Right ventricle myocardium superior (tissue), 1 donor: ENCODE results near the gene PPIB. TPM values are rescaled to one million over a fixed set of nuclear protein-coding genes. Genes with fewer than 3 reads are reported as not detected.

Source experiments
- ATAC-seq: fragments of 200-7000 bp; cut with Tn5 transposase; one replicate; pipeline ENCODE4 v1.9.1; 2020; ENCODE audit warnings: mild to moderate bottlenecking; ENCODE audit not compliant: poor library complexity
- DNase-seq: peaks from one replicate; pipeline ENCODE4 v3.0.0-alpha.2; 2020
- intact Hi-C: fragments of 100-400 bp; cut with DNase I; formaldehyde crosslinking; loops from one replicate; pipeline ENCODE4 v1.11.2; 2022
- long read RNA-seq: library from polyadenylated mRNA; unstranded; transcript quantifications from one replicate; pipeline ENCODE4 v2.0.0, GENCODE V29; 2021
- total RNA-seq: library from RNA; stranded (reverse); fragmentation: NEBNext Ultra II Directional; extraction: Animal tissue kit (Norgen Biotek cat#: 25700); gene quantifications from one replicate; pipeline ENCODE4 v1.2.1, GENCODE V29; 2021
- donor health status: DM: no; HTN: yes; CAD: no; lungs with severe emphysema.

Gene PPIB
- 94.9 TPM for total RNA-seq
- long read RNA-seq, transcript PPIB-201 (5 exons, 1,081 nt) = major isoform, 105 of 110 reads
- long read RNA-seq, partial matches to known transcripts = 3 of 110 reads
- long read RNA-seq, other reads (novel, unspliced or antisense) = 2 of 110 reads

GRCh38 chr15:64162869-64163658, at the start of gene PPIB:
TSS of gene PPIB (minus strand) at chr15:64163022. CDS start at chr15:64162986, 36 bp downstream.
- intact Hi-C loops = no loop called here
- peak; percentile 99 for DNase-seq
- ATAC-seq = peak; percentile 95

DNA sequence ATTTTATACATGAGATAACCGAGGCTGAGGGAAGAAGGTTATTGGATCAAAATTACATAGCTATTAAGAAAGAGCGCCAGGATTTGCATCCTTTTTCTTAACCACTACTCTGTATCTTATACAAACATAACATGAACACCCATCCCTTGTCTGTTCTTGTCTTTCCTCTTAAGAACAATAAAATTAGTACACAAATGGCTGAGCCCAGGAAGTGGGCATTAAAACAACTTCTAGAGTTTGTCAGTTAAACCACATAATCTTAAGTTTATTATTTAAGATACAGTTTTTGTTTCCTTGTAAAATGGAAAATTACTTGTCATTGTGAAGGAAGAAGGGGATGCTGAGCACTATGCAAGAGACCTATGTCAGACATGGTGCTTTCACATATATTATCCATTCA, 48.9 kb upstream of the PPIB start:
- no peak for DNase-seq
- intact Hi-C loops = loop anchor here (10.0 kb wide), 1 partner anchor 473 kb away; no protein-coding TSS in a partner anchor
- no peak for ATAC-seq

- ATAC-seq = no peak
- intact Hi-C loops = loop anchor here (10.0 kb wide), 1 partner anchor 474 kb away; no protein-coding TSS in a partner anchor
These were observed 47.5 kb upstream of the PPIB start for GRCh38 chr15:64210371-64210770.

GRCh38 chr15:64209680-64210334, 47.0 kb upstream of the PPIB start:
- intact Hi-C loops = loop anchor here (10.0 kb wide), 1 partner anchor 475 kb away; no protein-coding TSS in a partner anchor
- DNase-seq (no peak), ATAC-seq (no peak)

More at GRCh38 chr15:64210371-64210770, 47.5 kb upstream of the PPIB start:
- no peak for DNase-seq

DNA sequence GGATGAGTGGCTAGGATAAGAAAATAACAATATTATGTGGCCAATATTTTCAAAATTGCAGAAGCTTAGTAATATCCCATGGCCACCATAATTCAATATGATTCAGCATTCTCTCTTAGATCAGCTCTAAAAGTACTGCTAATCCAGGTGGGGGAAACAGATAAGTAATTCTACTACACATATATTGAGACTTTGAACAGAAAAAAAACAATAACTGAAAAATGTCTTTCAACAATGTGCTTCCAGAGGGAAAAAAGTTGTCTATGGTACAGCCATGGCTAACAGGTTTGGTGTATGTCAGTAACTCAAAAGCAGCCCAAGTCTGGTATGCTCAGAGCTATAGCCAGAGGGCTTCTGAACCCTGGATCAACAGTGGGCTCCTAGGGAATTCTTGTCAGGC, 42.4 kb upstream of the PPIB start:
- DNase-seq (no peak), ATAC-seq (no peak)
- intact Hi-C loops = no loop called here

GRCh38 chr15:64197425-64197824, 34.6 kb upstream of the PPIB start:
- DNase-seq (no peak), ATAC-seq (peak; percentile 15)
- intact Hi-C loops = no loop called here

DNA sequence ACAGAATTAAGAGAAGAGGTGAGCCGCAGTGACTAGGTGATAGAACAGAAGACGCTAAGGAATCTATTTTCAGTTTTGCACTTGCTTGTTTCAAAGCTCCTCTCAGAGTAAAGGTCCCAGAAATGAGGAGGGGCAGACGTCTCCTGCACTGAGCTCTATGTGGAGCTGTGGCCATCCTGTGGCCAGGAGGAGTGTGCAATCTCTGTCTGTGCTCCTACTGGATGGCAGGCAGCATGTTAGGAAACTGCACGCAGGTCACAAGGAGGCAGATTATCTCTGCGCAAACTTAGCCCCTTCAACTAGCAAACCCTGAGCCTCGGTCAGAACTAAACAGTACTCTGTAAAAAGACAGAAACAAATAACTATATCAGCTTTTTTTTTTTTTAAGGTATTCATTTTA, 31.1 kb upstream of the PPIB start:
- ATAC-seq (no peak), DNase-seq (no peak)
- intact Hi-C loops = no loop called here

GRCh38 chr15:64191971-64192830, 29.4 kb upstream of the PPIB start:
- DNase-seq (no peak), ATAC-seq (no peak)
- intact Hi-C loops = no loop called here

- DNase-seq (no peak), ATAC-seq (no peak)
- intact Hi-C loops = no loop called here
These were observed 24.8 kb upstream of the PPIB start for GRCh38 chr15:64187396-64188191.

- ATAC-seq (no peak), DNase-seq (no peak)
- intact Hi-C loops = no loop called here
These were observed 22.5 kb upstream of the PPIB start for GRCh38 chr15:64185146-64185911.

DNA sequence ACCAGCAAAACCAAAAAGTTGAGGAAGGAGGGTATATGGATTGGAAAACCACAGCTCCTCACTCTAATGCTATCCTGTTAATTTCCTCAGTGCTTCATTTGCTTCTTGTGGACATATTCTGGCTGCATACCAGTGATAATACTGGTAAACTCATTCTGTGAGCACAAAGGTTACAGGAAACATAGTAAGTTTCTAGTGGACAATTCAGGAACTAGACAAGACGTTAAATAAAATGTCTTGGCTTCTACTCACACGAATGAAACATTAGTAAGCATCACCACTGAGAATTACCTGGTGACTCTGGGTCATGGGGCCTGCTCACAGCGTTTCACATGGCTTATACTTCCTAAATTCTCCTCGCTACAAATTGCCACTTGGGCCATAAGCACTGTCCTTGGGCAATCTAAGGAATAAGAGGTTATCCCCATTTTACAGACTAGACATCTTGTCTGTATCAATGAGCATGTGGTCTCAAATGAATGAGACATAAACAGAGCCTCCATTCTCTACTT, 20.1 kb upstream of the PPIB start:
- ATAC-seq (no peak), DNase-seq (no peak)
- intact Hi-C loops = no loop called here

DNA sequence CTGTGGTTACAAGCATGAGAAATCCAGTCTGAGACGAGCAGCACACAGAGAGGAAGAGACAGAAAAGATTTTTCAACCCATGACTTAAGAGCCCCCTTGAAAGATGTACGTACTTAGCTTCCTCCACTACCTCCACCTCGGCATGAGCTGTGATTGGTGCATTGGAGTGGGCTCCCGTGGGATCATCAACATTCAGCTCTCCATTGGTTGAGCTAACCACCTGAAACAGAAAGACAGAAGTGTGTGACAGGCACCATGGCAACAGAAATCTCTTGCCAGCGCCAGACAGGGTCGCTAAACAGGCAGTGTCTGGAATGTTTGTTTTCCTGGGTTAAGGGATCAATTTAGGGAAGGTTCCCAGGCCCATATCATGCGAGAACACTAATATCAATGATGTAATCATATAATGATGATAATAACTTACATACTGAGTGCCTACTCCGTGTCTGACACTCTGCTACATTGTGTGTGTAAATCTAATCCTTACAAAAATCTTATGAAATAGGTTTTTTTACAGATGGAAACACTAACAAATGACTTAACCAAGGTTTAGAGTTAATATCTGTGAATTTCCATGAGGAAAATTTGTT, 17.5 kb upstream of the PPIB start:
- intact Hi-C loops = no loop called here
- ATAC-seq = no peak
- no peak for DNase-seq

- intact Hi-C loops = no loop called here
- ATAC-seq (no peak), DNase-seq (no peak)
These were observed 3.5 kb upstream of the PPIB start for GRCh38 chr15:64166102-64166890.

DNA sequence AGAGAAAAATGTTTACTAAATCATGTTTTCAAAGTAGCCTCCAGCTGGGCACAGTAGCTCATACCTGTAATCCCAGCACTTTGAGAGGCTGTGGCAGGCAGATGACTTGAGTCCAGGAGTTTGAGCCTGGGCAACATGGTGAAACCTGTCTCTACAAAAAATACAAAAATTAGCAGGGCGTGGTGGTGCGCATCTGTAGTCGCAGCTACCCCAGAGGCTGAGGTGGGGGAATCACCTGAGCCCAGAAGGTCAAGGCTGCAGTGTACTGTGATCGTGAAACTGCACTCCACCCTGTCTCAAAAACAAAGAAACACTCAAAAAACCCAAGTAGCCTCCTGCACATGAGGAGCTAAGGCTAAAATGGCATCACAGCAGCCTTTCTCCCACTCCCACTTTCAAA, 1.6 kb upstream of the PPIB start:
- ATAC-seq (no peak), DNase-seq (no peak)
- intact Hi-C loops = no loop called here

- ATAC-seq = peak; percentile 13
- intact Hi-C loops = no loop called here
- no peak for DNase-seq
These were observed 989 bp upstream of the PPIB start for GRCh38 chr15:64163659-64164362.

- intact Hi-C loops = no loop called here
- ATAC-seq = peak; percentile 44
- DNase-seq = no peak
These were observed 349 bp downstream of the PPIB start for GRCh38 chr15:64162478-64162868.
